DMS 273 (cell line): Measurements from ENCODE around the gene SLC44A2.

Experiments
- DNase-seq: peaks from one replicate; lab custom pipeline; 2025; ENCODE audit not compliant: unreplicated experiment; lab: John Stamatoyannopoulos, UW

SLC44A2 gene

GRCh38 chr19:10680545-10681135 lies 55.3 kb downstream of the SLC44A2 start:
- no peak for DNase-seq

GRCh38 chr19:10681658-10682057 lies 56.3 kb downstream of the SLC44A2 start:
- DNase-seq, result no peak

GRCh38 chr19:10682397-10683063 lies 57.2 kb downstream of the SLC44A2 start:
- DNase-seq, result no peak

GRCh38 chr19:10683064-10683426 lies 57.7 kb downstream of the SLC44A2 start:
- DNase-seq, result no peak

GRCh38 chr19:10683582-10683981 lies 58.2 kb downstream of the SLC44A2 start:
- no peak for DNase-seq

- no peak for DNase-seq
Observed at GRCh38 chr19:10685210-10685609, 59.9 kb downstream of the SLC44A2 start.

- DNase-seq, result no peak
Observed at GRCh38 chr19:10686193-10686592, 60.8 kb downstream of the SLC44A2 start.

GRCh38 chr19:10686661-10687517 lies 61.5 kb downstream of the SLC44A2 start:
- no peak for DNase-seq

- DNase-seq, result no peak
Observed at GRCh38 chr19:10687518-10688288, 62.4 kb downstream of the SLC44A2 start.

- DNase-seq, result no peak
Observed at GRCh38 chr19:10688545-10689280, 63.4 kb downstream of the SLC44A2 start.

GRCh38 chr19:10690341-10690781 lies 65.0 kb downstream of the SLC44A2 start:
- peak; percentile 31 for DNase-seq

- no peak for DNase-seq
Observed at GRCh38 chr19:10691178-10691881, 66.0 kb downstream of the SLC44A2 start.

GRCh38 chr19:10691883-10692282 lies 66.5 kb downstream of the SLC44A2 start:
- DNase-seq, result no peak

- peak; percentile 51 for DNase-seq
Observed at GRCh38 chr19:10692673-10693264, 67.4 kb downstream of the SLC44A2 start.
